Astrocyte (in vitro differentiated cells and primary cell): ENCODE results near the gene RIMBP2. TPM values are rescaled to one million over a fixed set of nuclear protein-coding genes. Genes with fewer than 3 reads are reported as not detected.

ENCODE experiments used
- DNase-seq: peaks from one replicate; pipeline ENCODE4 v3.0.0-alpha.2; 2010; ENCODE audit warnings: low read depth
- FAIRE-seq: peaks from 2 replicates; lab custom pipeline; 2011; peaks lifted over from hg19 to GRCh38; lab: Jason Lieb, UNC
- H2AFZ ChIP-seq: 2 replicates; pipeline ENCODE4 v1.6.0; 2012; ENCODE audit warnings: low read depth, low read length, inconsistent platforms
- H3K27ac ChIP-seq: 2 replicates; pipeline ENCODE4 v1.5.1; 2011; ENCODE audit warnings: low read depth, low read length, inconsistent platforms
- H3K27me3 ChIP-seq: 2 replicates; pipeline ENCODE4 v1.6.0; 2011; ENCODE audit warnings: low read length, inconsistent platforms; ENCODE audit not compliant: insufficient read depth
- H3K36me3 ChIP-seq: 2 replicates; pipeline ENCODE4 v1.5.1; 2011; ENCODE audit warnings: low read length, inconsistent platforms; ENCODE audit not compliant: insufficient read depth
- H3K4me1 ChIP-seq: 2 replicates; pipeline ENCODE4 v1.5.1; 2011; ENCODE audit warnings: low read length, inconsistent platforms; ENCODE audit not compliant: insufficient read depth
- H3K4me2 ChIP-seq: 2 replicates; pipeline ENCODE4 v1.6.0; 2012; ENCODE audit warnings: low read length, inconsistent platforms
- H3K4me3 ChIP-seq: 2 replicates; pipeline ENCODE4 v1.5.1; 2011; ENCODE audit warnings: low read depth, mild to moderate bottlenecking, low read length, inconsistent platforms; ENCODE audit not compliant: insufficient read depth
- H3K79me2 ChIP-seq: 2 replicates; pipeline ENCODE4 v1.6.0; 2012; ENCODE audit warnings: mild to moderate bottlenecking, low read length, inconsistent platforms; ENCODE audit not compliant: insufficient read depth
- H3K9ac ChIP-seq: 2 replicates; pipeline ENCODE4 v1.6.0; 2012; ENCODE audit warnings: mild to moderate bottlenecking, low read length, inconsistent platforms
- H3K9me3 ChIP-seq: 2 replicates; pipeline ENCODE4 v1.5.1; 2012; ENCODE audit warnings: low read depth, mild to moderate bottlenecking, low read length, inconsistent platforms; ENCODE audit not compliant: insufficient read depth
- H4K20me1 ChIP-seq: 2 replicates; pipeline ENCODE4 v1.6.0; 2012; ENCODE audit warnings: low read length, inconsistent platforms; ENCODE audit not compliant: insufficient read depth
- H3K27ac Mint-ChIP-seq: one replicate; pipeline ENCODE4 v1.8.0; 2021; ENCODE audit warnings: mild to moderate bottlenecking, mixed read lengths; ENCODE audit not compliant: unreplicated experiment
- H3K27me3 Mint-ChIP-seq: one replicate; pipeline ENCODE4 v1.8.0; 2021; ENCODE audit warnings: low read depth, mixed read lengths; ENCODE audit not compliant: unreplicated experiment
- H3K36me3 Mint-ChIP-seq: one replicate; pipeline ENCODE4 v1.8.0; 2021; ENCODE audit warnings: low read depth, mixed read lengths; ENCODE audit not compliant: unreplicated experiment
- H3K4me1 Mint-ChIP-seq: one replicate; pipeline ENCODE4 v1.8.0; 2021; ENCODE audit warnings: low read depth, mixed read lengths; ENCODE audit not compliant: unreplicated experiment
- H3K4me3 Mint-ChIP-seq: one replicate; pipeline ENCODE4 v1.8.0; 2021; ENCODE audit warnings: mild to moderate bottlenecking, moderate library complexity, mixed read lengths; ENCODE audit not compliant: unreplicated experiment
- H3K9me3 Mint-ChIP-seq: one replicate; pipeline ENCODE4 v1.8.0; 2021; ENCODE audit warnings: mild to moderate bottlenecking, mixed read lengths; ENCODE audit not compliant: unreplicated experiment
- EZH2 ChIP-seq: IDR thresholded peaks from 2 replicates; pipeline ENCODE4 v1.6.1; 2012; ENCODE audit warnings: mild to moderate bottlenecking, low read length, inconsistent platforms; ENCODE audit not compliant: insufficient read depth
- total RNA-seq: library from RNA; stranded (reverse); gene quantifications from 2 replicates; pipeline ENCODE4 v1.2.1, GENCODE V29; 2021
- TF ChIP-seq, protein P1 (sequence below): IDR thresholded peaks from 2 replicates; pipeline ENCODE4 v1.5.1; 2011; ENCODE audit warnings: low read depth, mild to moderate bottlenecking, inconsistent platforms, low read length, moderate library complexity; ENCODE audit not compliant: insufficient read depth

The RIMBP2 gene
- total RNA-seq, 1 donor from 2014 or later = 2.2 TPM

GRCh38 chr12:130523863-130524614, 192.1 kb downstream of the RIMBP2 start:
- Histone ChIP-seq H3K4me1 (no peaks in the 10 kb centered on the region), H3K36me3 (no peaks in the 10 kb centered on the region), H2AFZ (no peak overlapping the region), H3K4me2 (no peak overlapping the region), H3K9me3 (no peaks in the 10 kb centered on the region), H3K9ac (no peak overlapping the region), H4K20me1 (no peaks in the 10 kb centered on the region), H3K79me2 (no peaks in the 10 kb centered on the region), H3K27me3 (no peaks in the 10 kb centered on the region), H3K4me3 (no peak overlapping the region), H3K27ac (no peak overlapping the region)
- Mint-ChIP-seq H3K4me1 (no peaks in the 10 kb centered on the region), H3K27ac (no peak overlapping the region), H3K27me3 (peaks cover 8% of the 10 kb centered on the region), H3K4me3 (no peak overlapping the region), H3K9me3 (peaks cover 8% of the 10 kb centered on the region), H3K36me3 (no peaks in the 10 kb centered on the region)
- FAIRE-seq = no peak
- TF ChIP-seq, protein P1, sequence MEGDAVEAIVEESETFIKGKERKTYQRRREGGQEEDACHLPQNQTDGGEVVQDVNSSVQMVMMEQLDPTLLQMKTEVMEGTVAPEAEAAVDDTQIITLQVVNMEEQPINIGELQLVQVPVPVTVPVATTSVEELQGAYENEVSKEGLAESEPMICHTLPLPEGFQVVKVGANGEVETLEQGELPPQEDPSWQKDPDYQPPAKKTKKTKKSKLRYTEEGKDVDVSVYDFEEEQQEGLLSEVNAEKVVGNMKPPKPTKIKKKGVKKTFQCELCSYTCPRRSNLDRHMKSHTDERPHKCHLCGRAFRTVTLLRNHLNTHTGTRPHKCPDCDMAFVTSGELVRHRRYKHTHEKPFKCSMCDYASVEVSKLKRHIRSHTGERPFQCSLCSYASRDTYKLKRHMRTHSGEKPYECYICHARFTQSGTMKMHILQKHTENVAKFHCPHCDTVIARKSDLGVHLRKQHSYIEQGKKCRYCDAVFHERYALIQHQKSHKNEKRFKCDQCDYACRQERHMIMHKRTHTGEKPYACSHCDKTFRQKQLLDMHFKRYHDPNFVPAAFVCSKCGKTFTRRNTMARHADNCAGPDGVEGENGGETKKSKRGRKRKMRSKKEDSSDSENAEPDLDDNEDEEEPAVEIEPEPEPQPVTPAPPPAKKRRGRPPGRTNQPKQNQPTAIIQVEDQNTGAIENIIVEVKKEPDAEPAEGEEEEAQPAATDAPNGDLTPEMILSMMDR = no peak
- TF ChIP-seq EZH2 = no peak
- DNase-seq = no peak

DNA sequence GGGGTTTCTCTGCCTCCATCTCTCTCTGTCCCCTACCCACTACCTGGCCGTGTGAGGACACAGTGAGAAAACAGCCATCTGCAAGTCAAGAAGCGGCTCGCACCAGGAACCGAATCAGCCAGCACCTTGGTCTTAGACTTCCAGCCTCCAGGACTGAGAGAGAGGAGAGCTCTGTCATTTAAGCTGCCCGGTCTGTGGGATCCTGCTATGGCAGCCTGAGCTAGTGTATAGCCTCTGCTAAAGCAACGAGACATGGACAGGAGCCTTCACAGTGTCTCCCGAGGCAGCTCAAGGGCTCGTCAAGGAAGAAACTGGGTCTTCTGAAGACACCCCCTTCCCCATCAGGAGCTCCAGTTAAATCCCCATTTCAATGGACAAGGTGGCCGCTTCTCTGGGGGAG, 192.9 kb downstream of the RIMBP2 start:
- Mint-ChIP-seq H3K27ac (no peak overlapping the region), H3K36me3 (no peaks in the 10 kb centered on the region), H3K27me3 (peaks cover 8% of the 10 kb centered on the region), H3K4me1 (no peaks in the 10 kb centered on the region), H3K9me3 (peaks cover 8% of the 10 kb centered on the region), H3K4me3 (no peak overlapping the region)
- Histone ChIP-seq H3K9me3 (no peaks in the 10 kb centered on the region), H3K79me2 (no peaks in the 10 kb centered on the region), H3K4me1 (no peaks in the 10 kb centered on the region), H3K36me3 (no peaks in the 10 kb centered on the region), H3K9ac (no peak overlapping the region), H3K27me3 (no peaks in the 10 kb centered on the region), H4K20me1 (no peaks in the 10 kb centered on the region), H3K4me3 (no peak overlapping the region), H3K4me2 (no peak overlapping the region), H2AFZ (no peak overlapping the region), H3K27ac (no peak overlapping the region)
- TF ChIP-seq, protein P1 = no peak
- no peak for TF ChIP-seq EZH2
- FAIRE-seq = no peak
- DNase-seq = no peak

- Histone ChIP-seq H3K9ac (no peak overlapping the region), H4K20me1 (no peaks in the 10 kb centered on the region), H3K9me3 (peaks cover 3% of the 10 kb centered on the region), H3K4me1 (no peaks in the 10 kb centered on the region), H3K79me2 (no peaks in the 10 kb centered on the region), H3K27ac (no peak overlapping the region), H2AFZ (no peak overlapping the region), H3K4me2 (no peak overlapping the region), H3K36me3 (no peaks in the 10 kb centered on the region), H3K27me3 (no peaks in the 10 kb centered on the region), H3K4me3 (no peak overlapping the region)
- no peak for TF ChIP-seq EZH2
- TF ChIP-seq, protein P1 = no peak
- Mint-ChIP-seq H3K4me3 (no peak overlapping the region), H3K27me3 (peaks cover 8% of the 10 kb centered on the region), H3K9me3 (peaks cover 8% of the 10 kb centered on the region), H3K36me3 (no peaks in the 10 kb centered on the region), H3K4me1 (no peaks in the 10 kb centered on the region), H3K27ac (no peak overlapping the region)
- DNase-seq (no peak), FAIRE-seq (no peak)
Measured at GRCh38 chr12:130522244-130522834, 193.8 kb downstream of the RIMBP2 start.
